Activated T-helper 2 cell treated with anti-CD3 and anti-CD28 coated beads, Interferon-gamma antibody, Interleukin-2, Interleukin-4, amounts not matched to agents 10 μg/mL and 5 μg/mL and 100 μg/mL, durations not matched to agents 14 hours and 24 hours and 36 hours (primary cell): Measurements from ENCODE around the gene RBP5. TPM values are rescaled to one million over a fixed set of nuclear protein-coding genes. Genes with fewer than 3 reads are reported as not detected.

Experiments
- DNase-seq: peaks from one replicate; pipeline ENCODE4 v3.0.0; 2021; ENCODE audit warnings: low spot score
- H3K27ac Mint-ChIP-seq: one replicate; pipeline ENCODE4 v1.8.0; 2021; ENCODE audit warnings: mixed read lengths
- H3K27me3 Mint-ChIP-seq: one replicate; pipeline ENCODE4 v1.8.0; 2021; ENCODE audit warnings: low read depth, mixed read lengths
- H3K36me3 Mint-ChIP-seq: one replicate; pipeline ENCODE4 v1.8.0; 2021; ENCODE audit warnings: low read depth, mixed read lengths
- H3K4me1 Mint-ChIP-seq: one replicate; pipeline ENCODE4 v1.8.0; 2021; ENCODE audit warnings: low read depth, mixed read lengths
- H3K4me3 Mint-ChIP-seq: one replicate; pipeline ENCODE4 v1.8.0; 2021; ENCODE audit warnings: low read depth, mild to moderate bottlenecking, moderate library complexity, mixed read lengths
- H3K9me3 Mint-ChIP-seq: one replicate; pipeline ENCODE4 v1.8.0; 2021; ENCODE audit warnings: mixed read lengths
- intact Hi-C: fragments of 100-400 bp; cut with micrococcal nuclease; formaldehyde crosslinking; loops from one replicate; pipeline ENCODE4 v1.15.1; 2023
- total RNA-seq: library from RNA; stranded (reverse); gene quantifications from 2 replicates; pipeline ENCODE4 v1.2.3, GENCODE V29; 2022

Gene RBP5
- total RNA-seq, 1 donor from 2014 or later: not detected

GRCh38 chr12:7092229-7092985 is 36.3 kb downstream of the RBP5 start, which contains the start of gene C1R:
TSS of gene C1R (minus strand) at chr12:7092445. CDS start at chr12:7092388, 57 bp downstream.
- Mint-ChIP-seq H3K27me3 (no peaks in the 10 kb centered on the region), H3K36me3 (no peaks in the 10 kb centered on the region), H3K9me3 (no peaks in the 10 kb centered on the region), H3K4me3 (peak within 1 kb of the TSS; percentile 75), H3K27ac (peak within 1 kb of the TSS; percentile 63), H3K4me1 (peaks cover 6% of the 10 kb centered on the region)
- intact Hi-C loops: loop anchor here (1.0 to 2.0 kb wide), 2 partner anchors 74 to 168 kb away; partner anchors contain the start of gene LPCAT3
- DNase-seq: peak; percentile 45

GRCh38 chr12:7091660-7092228 is 36.9 kb downstream of the RBP5 start:
- no peak for DNase-seq
- Mint-ChIP-seq H3K36me3 (no peaks in the 10 kb centered on the region), H3K4me3 (peak overlapping the region; percentile 75), H3K4me1 (peaks cover 6% of the 10 kb centered on the region), H3K9me3 (no peaks in the 10 kb centered on the region), H3K27me3 (no peaks in the 10 kb centered on the region), H3K27ac (peak overlapping the region; percentile 63)
- intact Hi-C loops: loop anchor here (1.0 to 2.0 kb wide), 2 partner anchors 73 to 167 kb away; partner anchors contain the start of gene LPCAT3

DNA sequence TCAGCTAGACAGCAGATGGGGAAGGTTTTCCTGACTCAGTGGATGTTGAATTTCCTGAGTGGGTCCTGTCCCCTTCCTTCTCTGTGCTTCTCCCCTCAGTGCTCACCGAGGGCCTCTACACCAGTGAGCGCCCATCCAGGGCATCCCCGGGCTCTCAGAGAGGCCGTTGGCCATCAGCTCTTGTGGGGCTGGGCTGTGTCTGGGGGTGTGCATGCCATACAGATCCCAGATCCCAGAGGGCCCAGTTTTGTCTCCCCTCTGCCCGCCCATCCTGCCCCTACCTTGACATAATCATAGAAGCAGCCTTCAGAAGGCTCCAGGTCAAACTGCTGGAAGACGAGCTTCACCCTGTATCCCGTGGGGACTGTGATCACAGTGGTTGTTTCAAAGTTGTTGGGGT is 37.5 kb downstream of the RBP5 start:
- Mint-ChIP-seq H3K27me3 (no peaks in the 10 kb centered on the region), H3K4me3 (no peak overlapping the region), H3K4me1 (peaks cover 6% of the 10 kb centered on the region), H3K9me3 (no peaks in the 10 kb centered on the region), H3K36me3 (no peaks in the 10 kb centered on the region), H3K27ac (no peak overlapping the region)
- intact Hi-C loops: no loop called here
- DNase-seq: no peak

DNA sequence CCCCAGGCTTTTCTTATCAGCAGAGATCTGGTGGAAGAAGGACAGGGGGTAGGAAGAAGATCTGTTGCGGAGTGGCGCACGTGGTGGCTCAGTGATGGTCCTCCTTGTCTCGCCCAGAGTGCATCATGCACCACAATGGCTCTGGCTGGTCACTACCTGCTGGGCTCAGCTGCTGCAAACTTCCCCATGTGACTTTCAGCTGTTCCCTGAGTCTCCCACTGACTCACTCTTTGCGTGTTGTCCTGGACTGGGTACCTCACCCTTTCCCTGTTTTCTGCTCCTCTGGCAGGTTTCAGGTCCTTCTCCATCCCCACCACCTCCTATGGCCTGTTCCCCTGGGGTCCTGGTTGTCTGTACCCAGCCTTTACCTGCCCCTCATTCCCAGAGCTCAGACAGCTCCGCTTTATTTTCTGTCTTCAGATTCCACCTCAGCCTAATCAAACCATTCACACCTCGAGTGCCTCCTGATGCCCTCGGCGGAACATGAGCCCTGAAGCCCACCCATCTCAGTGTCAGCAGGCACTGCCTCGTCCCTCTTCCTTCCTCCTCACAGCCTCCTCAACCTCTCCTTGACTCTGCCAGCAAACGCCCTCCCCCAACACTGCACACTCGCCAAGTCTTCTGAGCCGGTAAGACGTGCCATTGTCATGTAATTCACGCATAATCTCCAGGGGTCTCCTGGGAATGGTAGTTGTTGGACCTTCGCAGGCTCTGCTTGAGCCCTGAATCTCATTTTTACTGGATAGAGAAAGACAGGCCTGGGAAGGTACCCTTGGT is 38.3 kb downstream of the RBP5 start:
- Mint-ChIP-seq H3K27ac (no peak overlapping the region), H3K27me3 (no peaks in the 10 kb centered on the region)
- intact Hi-C loops: no loop called here

DNA sequence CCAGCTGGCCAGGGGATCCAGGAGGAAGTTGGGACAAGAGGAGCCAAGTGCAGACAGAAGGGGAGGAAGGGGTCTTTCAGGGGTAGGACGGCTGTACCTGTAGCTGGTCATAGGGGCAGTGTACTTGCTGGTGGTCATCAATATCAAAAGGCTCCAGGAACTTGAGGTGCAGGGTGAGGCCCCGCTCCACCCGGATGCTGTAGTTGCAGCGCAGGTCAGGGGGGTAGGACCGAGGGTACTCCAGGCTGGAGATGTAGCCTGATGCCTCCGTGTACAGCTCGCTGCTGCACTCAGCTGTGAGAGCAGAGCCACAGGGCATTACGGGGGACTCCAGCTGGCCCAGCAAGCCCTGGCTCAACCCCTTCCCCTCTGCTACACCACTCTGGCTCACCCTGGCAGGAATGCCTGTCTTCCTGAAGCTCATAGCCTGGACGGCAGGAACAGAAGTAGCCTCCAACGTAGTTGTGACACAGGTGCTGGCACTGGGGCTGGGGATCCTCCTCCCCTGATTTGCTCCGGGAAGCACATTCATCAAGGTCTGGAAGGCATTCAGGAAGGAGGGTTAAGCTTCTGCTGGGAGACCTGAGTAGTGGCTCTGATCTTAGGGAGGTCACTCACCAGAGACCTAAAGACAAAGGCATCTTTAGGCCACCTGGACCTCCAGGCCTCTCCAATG is 39.4 kb downstream of the RBP5 start:
- Mint-ChIP-seq H3K27me3 (no peaks in the 10 kb centered on the region), H3K4me3 (no peak overlapping the region), H3K4me1 (peaks cover 6% of the 10 kb centered on the region), H3K27ac (no peak overlapping the region), H3K9me3 (no peaks in the 10 kb centered on the region), H3K36me3 (no peaks in the 10 kb centered on the region)
- intact Hi-C loops: no loop called here
- DNase-seq: no peak

More for the DNA sequence above, 38.3 kb downstream of the RBP5 start:
- no peaks in the 10 kb centered on the region for H3K9me3 Mint-ChIP-seq
- no peaks in the 10 kb centered on the region for H3K36me3 Mint-ChIP-seq
- no peak overlapping the region for H3K4me3 Mint-ChIP-seq
- peaks cover 6% of the 10 kb centered on the region for H3K4me1 Mint-ChIP-seq
- no peak for DNase-seq

GRCh38 chr12:7083125-7083524 is 45.6 kb downstream of the RBP5 start:
- H3K27me3 Mint-ChIP-seq: no peaks in the 10 kb centered on the region
- DNase-seq: no peak
- H3K4me3 Mint-ChIP-seq: no peak overlapping the region
- H3K9me3 Mint-ChIP-seq: peaks cover 6% of the 10 kb centered on the region
- H3K4me1 Mint-ChIP-seq: no peaks in the 10 kb centered on the region
- intact Hi-C loops: no loop called here
- H3K27ac Mint-ChIP-seq: no peak overlapping the region
- peaks cover 5% of the 10 kb centered on the region for H3K36me3 Mint-ChIP-seq

- H3K9me3 Mint-ChIP-seq: peaks cover 6% of the 10 kb centered on the region
- no peak overlapping the region for H3K4me3 Mint-ChIP-seq
- H3K27ac Mint-ChIP-seq: no peak overlapping the region
- H3K27me3 Mint-ChIP-seq: peaks cover 5% of the 10 kb centered on the region
- DNase-seq: no peak
- H3K4me1 Mint-ChIP-seq: no peaks in the 10 kb centered on the region
- H3K36me3 Mint-ChIP-seq: peaks cover 5% of the 10 kb centered on the region
- intact Hi-C loops: no loop called here
These were observed 47.7 kb downstream of the RBP5 start for GRCh38 chr12:7081037-7081436.

- intact Hi-C loops: no loop called here
- H3K4me3 Mint-ChIP-seq: no peak overlapping the region
These were observed 48.9 kb downstream of the RBP5 start for GRCh38 chr12:7079826-7080125.

GRCh38 chr12:7078163-7078562 is 50.5 kb downstream of the RBP5 start:
- H3K4me3 Mint-ChIP-seq: no peak overlapping the region
- peaks cover 2% of the 10 kb centered on the region for H3K36me3 Mint-ChIP-seq
- H3K4me1 Mint-ChIP-seq: peaks cover 2% of the 10 kb centered on the region
- no peak overlapping the region for H3K27ac Mint-ChIP-seq
- DNase-seq: no peak
- H3K27me3 Mint-ChIP-seq: peaks cover 19% of the 10 kb centered on the region
- intact Hi-C loops: no loop called here
- H3K9me3 Mint-ChIP-seq: peaks cover 3% of the 10 kb centered on the region

More at GRCh38 chr12:7079826-7080125, 48.9 kb downstream of the RBP5 start:
- peaks cover 2% of the 10 kb centered on the region for H3K4me1 Mint-ChIP-seq
- no peak for DNase-seq
- H3K9me3 Mint-ChIP-seq: peaks cover 6% of the 10 kb centered on the region
- H3K27me3 Mint-ChIP-seq: peaks cover 13% of the 10 kb centered on the region
- no peak overlapping the region for H3K27ac Mint-ChIP-seq
- peaks cover 5% of the 10 kb centered on the region for H3K36me3 Mint-ChIP-seq

- Mint-ChIP-seq H3K36me3 (no peaks in the 10 kb centered on the region), H3K4me3 (no peak overlapping the region), H3K27me3 (peaks cover 29% of the 10 kb centered on the region), H3K27ac (no peak overlapping the region), H3K9me3 (no peaks in the 10 kb centered on the region), H3K4me1 (peaks cover 2% of the 10 kb centered on the region)
- intact Hi-C loops: no loop called here
- DNase-seq: no peak
These were observed 52.2 kb downstream of the RBP5 start for GRCh38 chr12:7076493-7076892.

- H3K27me3 Mint-ChIP-seq: peaks cover 29% of the 10 kb centered on the region
- no peak overlapping the region for H3K4me3 Mint-ChIP-seq
- intact Hi-C loops: no loop called here
- no peak overlapping the region for H3K27ac Mint-ChIP-seq
- no peak for DNase-seq
- peaks cover 2% of the 10 kb centered on the region for H3K4me1 Mint-ChIP-seq
- no peaks in the 10 kb centered on the region for H3K36me3 Mint-ChIP-seq
- H3K9me3 Mint-ChIP-seq: no peaks in the 10 kb centered on the region
These were observed 52.8 kb downstream of the RBP5 start for GRCh38 chr12:7075939-7076338.

DNA sequence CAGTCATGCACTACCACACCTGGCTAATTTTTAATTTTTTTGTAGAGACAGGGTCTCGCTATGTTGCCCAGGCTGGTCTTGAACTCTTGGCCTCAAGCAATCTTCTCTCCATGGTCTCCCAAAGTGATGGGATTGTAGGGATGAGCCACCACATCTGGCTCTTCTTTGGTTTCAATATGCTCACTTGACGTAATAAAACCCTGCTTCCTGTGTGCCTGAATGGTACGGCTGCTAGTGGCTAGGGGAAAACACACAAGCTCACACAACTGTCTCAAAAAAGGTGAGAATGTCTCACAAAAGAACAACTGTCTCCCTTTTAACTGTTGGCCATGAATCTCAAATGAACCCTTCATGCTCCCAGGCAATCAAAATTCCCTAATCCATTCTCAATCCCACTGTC is 53.2 kb downstream of the RBP5 start:
- H3K27me3 Mint-ChIP-seq: peaks cover 29% of the 10 kb centered on the region
- H3K4me3 Mint-ChIP-seq: no peak overlapping the region
- no peaks in the 10 kb centered on the region for H3K36me3 Mint-ChIP-seq
- intact Hi-C loops: no loop called here
- H3K9me3 Mint-ChIP-seq: no peaks in the 10 kb centered on the region
- DNase-seq: no peak
- H3K27ac Mint-ChIP-seq: no peak overlapping the region
- peaks cover 2% of the 10 kb centered on the region for H3K4me1 Mint-ChIP-seq
